HepG2 (cell line): ENCODE measurements around the gene TENM3. TPM values are rescaled to one million over a fixed set of nuclear protein-coding genes. Genes with fewer than 3 reads are reported as not detected.
A peak's percentile ranks its signal among the peaks of the same experiment; 100 is the strongest.

ENCODE experiments used
- ATAC-seq: fragments of 200-7000 bp; cut with Tn5 transposase; 3 replicates; pipeline ENCODE4 v1.9.1; 2020; ENCODE audit warnings: mild to moderate bottlenecking, moderate library complexity
- BruUV-seq: library from RNA; stranded (reverse); fragments of 400-500 nt; replicated peaks from 2 replicates; lab custom pipeline; 2021; lab: Mats Ljungman, UMichigan
- CTCF ChIA-PET: fragments of 300-600 bp; formaldehyde crosslinking; extraction: SDS; loops from one replicate; lab custom pipeline; 2021; ENCODE audit warnings: low total read pairs, inconsistent platforms, low intra/inter-chr PET ratio; lab: Yijun Ruan, JAX
- POLR2A ChIA-PET: fragments of 350-600 bp; sonication (Branson Sonifier 250); formaldehyde crosslinking; loops from one replicate; lab custom pipeline; 2020; ENCODE audit warnings: antibody characterized with exemption, inconsistent platforms; lab: Yijun Ruan, JAX
- DNase-seq: peaks from one replicate; pipeline ENCODE4 v3.0.0-alpha.2; 2015; ENCODE audit warnings: low spot score
- FAIRE-seq: peaks from 3 replicates; lab custom pipeline; 2011; peaks lifted over from hg19 to GRCh38; lab: Jason Lieb, UNC
- H2AFZ ChIP-seq: one replicate; pipeline ENCODE4 v1.6.1; 2011; ENCODE audit warnings: low read length, inconsistent platforms
- H3K27ac ChIP-seq: fragments of 300-600 bp; 3 replicates; pipeline ENCODE4 v1.8.0; 2011; ENCODE audit warnings: mixed run types, mild to moderate bottlenecking, mixed read lengths, low read length, inconsistent platforms; ENCODE audit not compliant: insufficient read depth; ENCODE audit errors: extremely low read length
- H3K27me3 ChIP-seq, 2 experiments: fragments of 200-600 bp in 1 of 2; 2 replicates in 1 of 2; 3 replicates in 1 of 2; pipeline versions ENCODE4 v1.6.0 to v1.8.0; 2011; ENCODE audit warnings: low read length in 2 of 2, mild to moderate bottlenecking in 2 of 2, moderate library complexity in 2 of 2, inconsistent platforms in 1 of 2; ENCODE audit not compliant: insufficient read depth in 2 of 2, control insufficient read depth in 1 of 2
- H3K36me3 ChIP-seq, 2 experiments: fragments of 200-600 bp in 1 of 2; replicated peaks in 1 of 2; 2 replicates in 1 of 2; 3 replicates in 1 of 2; pipeline versions ENCODE4 v1.5.1 to v1.8.0; 2011; ENCODE audit warnings: low read length in 2 of 2, inconsistent platforms in 1 of 2; ENCODE audit not compliant: insufficient read depth in 2 of 2, control insufficient read depth in 1 of 2
- H3K4me1 ChIP-seq: 2 replicates; pipeline ENCODE4 v1.5.1; 2012; ENCODE audit warnings: low read length, inconsistent platforms; ENCODE audit not compliant: insufficient read depth
- H3K4me2 ChIP-seq: 2 replicates; pipeline ENCODE4 v1.6.0; 2011; ENCODE audit warnings: low read depth, low read length, inconsistent platforms
- H3K4me3 ChIP-seq, 3 experiments: fragments of 200-600 bp in 1 of 3; sonication (generic), shearing (Covaris generic) in 1 of 3; replicated peaks in 1 of 3; 2 replicates each; pipeline ENCODE4 v1.5.1; 2011 to 2016; ENCODE audit warnings: low read length in 3 of 3, inconsistent platforms in 2 of 3, low read depth in 2 of 3, mild to moderate bottlenecking in 2 of 3, control low read depth in 1 of 3, mixed read lengths in 1 of 3; ENCODE audit not compliant: insufficient read depth in 1 of 3
- H3K79me2 ChIP-seq: one replicate; pipeline ENCODE4 v1.6.1; 2011; ENCODE audit warnings: low read length, inconsistent platforms; ENCODE audit not compliant: insufficient read depth
- H3K9ac ChIP-seq: 2 replicates; pipeline ENCODE4 v1.6.0; 2011; ENCODE audit warnings: mild to moderate bottlenecking, low read depth, low read length, inconsistent platforms; ENCODE audit not compliant: insufficient read depth
- H3K9me3 ChIP-seq: 2 replicates; pipeline ENCODE4 v1.5.1; 2012; ENCODE audit warnings: mild to moderate bottlenecking, low read length
- H4K20me1 ChIP-seq: 2 replicates; pipeline ENCODE4 v1.6.0; 2011; ENCODE audit warnings: inconsistent platforms, mild to moderate bottlenecking, low read length, moderate library complexity; ENCODE audit not compliant: insufficient read depth
- AKNA ChIP-seq: sonication (generic); formaldehyde crosslinking; IDR thresholded peaks from 2 replicates; pipeline ENCODE4 v1.4.0; 2020; ENCODE audit warnings: missing genetic modification reagents, borderline replicate concordance
- CTCF ChIP-seq: sonication (generic); formaldehyde crosslinking; IDR thresholded peaks from 2 replicates; pipeline ENCODE4 v1.5.0; 2020; ENCODE audit warnings: mild to moderate bottlenecking, missing genetic modification reagents, moderate library complexity
- EP300 ChIP-seq, 3 experiments: sonication (generic) in 1 of 3; formaldehyde crosslinking in 1 of 3; IDR thresholded peaks; 2 replicates each; pipeline versions ENCODE4 v1.5.1 to v1.6.1; 2011 to 2020; ENCODE audit warnings: low read depth in 2 of 3, low read length in 2 of 3, borderline replicate concordance in 1 of 3, improper control_type of control experiment in 1 of 3, mild to moderate bottlenecking in 1 of 3, missing genetic modification reagents in 1 of 3, moderate library complexity in 1 of 3
- NCOA2 ChIP-seq: sonication (generic); formaldehyde crosslinking; IDR thresholded peaks from 2 replicates; pipeline ENCODE4 v1.8.0; 2022; ENCODE audit warnings: inconsistent platforms
- PAWR ChIP-seq: sonication (generic); formaldehyde crosslinking; IDR thresholded peaks from 2 replicates; pipeline ENCODE4 v1.4.0; 2020; ENCODE audit warnings: missing genetic modification reagents, mild to moderate bottlenecking, borderline replicate concordance
- RXRA ChIP-seq: sonication (generic); formaldehyde crosslinking; IDR thresholded peaks from 2 replicates; pipeline ENCODE4 v1.5.1; 2020; ENCODE audit warnings: missing genetic modification reagents
- SRF ChIP-seq: IDR thresholded peaks from 2 replicates; pipeline ENCODE4 v1.6.1; 2011; ENCODE audit warnings: mild to moderate bottlenecking, low read depth, low read length, moderate library complexity
- ZNF121 ChIP-seq: sonication (generic); formaldehyde crosslinking; IDR thresholded peaks from 2 replicates; pipeline ENCODE4 v1.5.0; 2020; ENCODE audit warnings: mild to moderate bottlenecking, missing genetic modification reagents
- ZNF3 ChIP-seq: IDR thresholded peaks from 2 replicates; pipeline ENCODE4 v1.7.0; 2017; ENCODE audit warnings: inconsistent platforms
- WGBS: methylation state at CpG from one replicate; pipeline ENCODE4 v1.1.6; 2017; ENCODE audit warnings: low lambda C conversion rate; 5-methylcytosine and 5-hydroxymethylcytosine counted together
- in situ Hi-C: cut with HindIII; loops from 2 replicates; pipeline ENCODE4 v1.10.0; 2017; ENCODE audit warnings: low pct_unique_long_range_greater_than_20kb; ENCODE audit not compliant: extremely low pct_ligation_motif_present
- intact Hi-C: fragments of 100-400 bp; cut with micrococcal nuclease; formaldehyde crosslinking; loops from one replicate; pipeline ENCODE4 v1.10.0; 2022; ENCODE audit not compliant: unreplicated experiment
- polyA plus RNA-seq, 8 experiments: library from polyadenylated mRNA; depleted of rRNA in 3 of 8; stranded (reverse) in 7 of 8; unstranded in 1 of 8; fragments of >200 nt; fragmentation: Illumina TruSeq in 4 of 8; extraction: Trizol in 4 of 8; gene quantifications; 2 replicates each; pipeline versions ENCODE4 v1.2.1 to v1.2.3, GENCODE V29; 2011 to 2016; ENCODE audit warnings: low read depth in 4 of 8, missing spikeins in 1 of 8, mixed read lengths in 1 of 8; ENCODE audit not compliant: insufficient read depth in 1 of 8
- total RNA-seq, 5 experiments: library from RNA; depleted of rRNA; stranded (reverse); fragments of >200 nt; fragmentation: Illumina TruSeq; extraction: Trizol; gene quantifications; 2 replicates each; pipeline ENCODE4 v1.2.3, GENCODE V29; 2016; ENCODE audit warnings: low read depth in 1 of 5

Gene TENM3
- total and polyA plus RNA-seq, 2 of the 13 experiments (the other 11 are each of a cell fraction or from before 2014, with no cell fraction given) = 0.04 TPM; not detected in 1

- CTCF ChIA-PET = no interaction called here
- POLR2A ChIA-PET = no interaction called here
These were observed 376.5 kb downstream of the TENM3 start for GRCh38 chr4:182619660-182620059.

GRCh38 chr4:182620111-182620980, 377.1 kb downstream of the TENM3 start:
- Histone ChIP-seq H2AFZ (no peak overlapping the region), H3K9me3 (no peaks in the 10 kb centered on the region), H3K4me1 (peaks cover 22% of the 10 kb centered on the region), H3K79me2 (no peaks in the 10 kb centered on the region), H3K4me3 (no peak overlapping the region), H3K4me2 (peak overlapping the region; percentile 35; the same call in 1 of the 2 replicates), H3K36me3 (no peaks in the 10 kb centered on the region), H3K9ac (no peak overlapping the region), H3K27me3 (no peaks in the 10 kb centered on the region; a peak in 1 of 5 replicates), H3K27ac (no peak overlapping the region), H4K20me1 (no peaks in the 10 kb centered on the region)
- intact Hi-C loops = no loop called here
- FAIRE-seq = peak; percentile 4
- WGBS = 26% methylated on average over 10 of the region's 10 CpGs
- POLR2A ChIA-PET = no interaction called here
- peak; percentile 52 for DNase-seq
- ATAC-seq = peak; percentile 70
- BruUV-seq = no TSS peak
- in situ Hi-C loops = no loop called here
- CTCF ChIA-PET = no interaction called here
- no peak for TF ChIP-seq CTCF (CRISPR knock-in tag)
- TF ChIP-seq PAWR = no peak
- peak in 1 of 2 experiments; percentile 29; a peak in 1 of 4 replicates for TF ChIP-seq EP300 (IDR thresholded peaks at IDR 0.05; ENCODE audit: low read depth in 2 of 2, low read length in 2 of 2)
- TF ChIP-seq EP300 (CRISPR knock-in tag; IDR thresholded peaks at IDR 0.05; ENCODE audit: borderline replicate concordance) = no peak
- peak; percentile 94 for TF ChIP-seq ZNF121
- peak; percentile 15; the same call in 1 of the 2 replicates for TF ChIP-seq NCOA2 (CRISPR knock-in tag)
- TF ChIP-seq AKNA (CRISPR knock-in tag) = no peak
- 0 out of 2 replicates have a peak, but pooled peaks have one; percentile 50 for TF ChIP-seq ZNF3 (CRISPR knock-in tag)

More at GRCh38 chr4:182619660-182620059, 376.5 kb downstream of the TENM3 start:
- no peaks in the 10 kb centered on the region for H3K36me3 ChIP-seq
- H3K9ac ChIP-seq = no peak overlapping the region
- in situ Hi-C loops (no loop called here), intact Hi-C loops (no loop called here)
- ATAC-seq (peak; percentile 51), DNase-seq (no peak), FAIRE-seq (no peak)
- H3K4me3 ChIP-seq = no peak overlapping the region
- 65% methylated on average over 5 of the region's 5 CpGs for WGBS
- TF ChIP-seq SRF (0 out of 2 replicates have a peak, but pooled peaks have one; percentile 29), RXRA (CRISPR knock-in tag) (no peak)
- H3K9me3 ChIP-seq = no peaks in the 10 kb centered on the region
- peak overlapping the region; percentile 35 for H3K4me2 ChIP-seq
- no TSS peak for BruUV-seq
- no peak overlapping the region for H2AFZ ChIP-seq
- H3K27ac ChIP-seq = no peak overlapping the region
- H4K20me1 ChIP-seq = no peaks in the 10 kb centered on the region
- no peaks in the 10 kb centered on the region for H3K27me3 ChIP-seq
- H3K4me1 ChIP-seq = peaks cover 22% of the 10 kb centered on the region
- no peaks in the 10 kb centered on the region for H3K79me2 ChIP-seq
